Ishikawa (cell line): ENCODE measurements around the gene FBXO7.
A peak's percentile ranks its signal among the peaks of the same experiment; 100 is the strongest.

Experiments used
- CEBPB ChIP-seq: IDR thresholded peaks from 2 replicates; pipeline ENCODE4 v1.6.1; 2012
- CREB1 ChIP-seq: IDR thresholded peaks from 2 replicates; pipeline ENCODE4 v1.6.1; 2012; ENCODE audit warnings: low read depth
- EGR1 ChIP-seq: IDR thresholded peaks from 2 replicates; pipeline ENCODE4 v1.6.1; 2012
- EP300 ChIP-seq: IDR thresholded peaks from 2 replicates; pipeline ENCODE4 v1.6.1; 2012; ENCODE audit warnings: borderline replicate concordance
- FOXM1 ChIP-seq: IDR thresholded peaks from 2 replicates; pipeline ENCODE4 v1.6.1; 2012; ENCODE audit warnings: low read depth, borderline replicate concordance
- NFIC ChIP-seq: IDR thresholded peaks from 2 replicates; pipeline ENCODE4 v1.6.1; 2012
- RAD21 ChIP-seq: IDR thresholded peaks from 2 replicates; pipeline ENCODE4 v1.6.1; 2012; ENCODE audit warnings: low read depth
- REST ChIP-seq: IDR thresholded peaks from 2 replicates; pipeline ENCODE4 v1.6.1; 2012; ENCODE audit warnings: low read depth, mild to moderate bottlenecking
- TAF1 ChIP-seq: IDR thresholded peaks from 2 replicates; pipeline ENCODE4 v1.6.1; 2012; ENCODE audit warnings: low read depth, mild to moderate bottlenecking
- TCF12 ChIP-seq: IDR thresholded peaks from 2 replicates; pipeline ENCODE4 v1.6.1; 2012; ENCODE audit warnings: low read depth
- TEAD4 ChIP-seq: IDR thresholded peaks from 2 replicates; pipeline ENCODE4 v1.6.1; 2012
- USF1 ChIP-seq: IDR thresholded peaks from 2 replicates; pipeline ENCODE4 v1.6.1; 2012
- YY1 ChIP-seq: IDR thresholded peaks from 2 replicates; pipeline ENCODE4 v1.6.1; 2012; ENCODE audit warnings: low read depth
- ZBTB7A ChIP-seq: IDR thresholded peaks from 2 replicates; pipeline ENCODE4 v1.6.1; 2012; ENCODE audit warnings: low read depth
- TF ChIP-seq, protein P1 (sequence below): IDR thresholded peaks from 2 replicates; pipeline ENCODE4 v1.6.1; 2012

FBXO7 gene

DNA sequence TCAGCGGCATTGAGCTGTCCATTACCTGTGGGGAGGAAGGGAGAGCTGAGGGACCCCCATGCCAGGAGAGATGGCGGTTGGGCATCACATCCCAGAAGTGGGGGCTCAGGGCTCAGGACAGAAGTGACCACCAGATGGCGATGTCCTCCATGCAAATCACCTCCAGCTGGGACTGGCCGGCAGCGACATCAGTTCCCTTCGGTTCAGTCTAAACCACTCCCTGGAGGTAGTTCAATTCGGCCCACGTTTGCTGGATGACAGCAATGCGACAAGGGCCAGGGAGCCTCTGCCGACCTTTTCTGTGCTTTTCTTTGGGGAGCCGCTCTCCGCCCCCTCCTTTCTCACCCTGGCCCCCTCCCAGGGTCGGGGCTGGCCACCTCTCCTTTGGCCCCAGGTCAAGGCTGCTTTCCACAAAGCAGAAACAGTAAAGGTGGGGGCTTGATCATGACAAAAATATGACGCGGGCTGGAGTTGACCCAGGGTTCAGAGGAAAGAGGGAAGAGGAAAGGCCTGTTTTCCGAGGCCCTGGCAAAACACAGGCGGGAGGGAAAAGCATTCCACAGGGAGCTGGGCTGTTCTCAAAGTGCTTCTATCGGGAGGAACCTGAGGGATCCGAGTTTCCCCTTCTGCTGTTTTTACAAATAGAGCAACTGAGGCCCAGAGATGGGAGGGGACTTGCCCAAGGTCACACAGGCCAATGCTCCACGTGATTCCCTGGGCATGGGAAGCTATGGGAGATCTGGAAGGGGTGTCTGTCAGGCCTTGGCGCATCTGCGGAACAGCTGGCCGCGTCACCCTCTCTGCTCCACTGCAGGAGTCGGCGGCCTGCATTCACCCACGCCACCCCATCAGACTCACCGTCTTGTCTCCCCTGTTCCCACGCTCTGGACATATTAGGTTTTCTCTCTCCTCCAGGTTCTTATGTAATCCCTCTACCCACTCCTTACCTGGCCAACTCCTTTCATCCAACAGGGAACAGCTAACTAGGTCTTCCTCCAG lies 54.7 kb downstream of the FBXO7 start:
- TF ChIP-seq NFIC (no peak), REST (no peak), RAD21 (peak; percentile 90), TAF1 (no peak), EGR1 (no peak)

- TF ChIP-seq ZBTB7A (no peak), CEBPB (no peak), TAF1 (no peak), NFIC (no peak), RAD21 (no peak), TCF12 (no peak), EP300 (no peak)
These were observed 56.6 kb downstream of the FBXO7 start for GRCh38 chr22:32531228-32531627.

DNA sequence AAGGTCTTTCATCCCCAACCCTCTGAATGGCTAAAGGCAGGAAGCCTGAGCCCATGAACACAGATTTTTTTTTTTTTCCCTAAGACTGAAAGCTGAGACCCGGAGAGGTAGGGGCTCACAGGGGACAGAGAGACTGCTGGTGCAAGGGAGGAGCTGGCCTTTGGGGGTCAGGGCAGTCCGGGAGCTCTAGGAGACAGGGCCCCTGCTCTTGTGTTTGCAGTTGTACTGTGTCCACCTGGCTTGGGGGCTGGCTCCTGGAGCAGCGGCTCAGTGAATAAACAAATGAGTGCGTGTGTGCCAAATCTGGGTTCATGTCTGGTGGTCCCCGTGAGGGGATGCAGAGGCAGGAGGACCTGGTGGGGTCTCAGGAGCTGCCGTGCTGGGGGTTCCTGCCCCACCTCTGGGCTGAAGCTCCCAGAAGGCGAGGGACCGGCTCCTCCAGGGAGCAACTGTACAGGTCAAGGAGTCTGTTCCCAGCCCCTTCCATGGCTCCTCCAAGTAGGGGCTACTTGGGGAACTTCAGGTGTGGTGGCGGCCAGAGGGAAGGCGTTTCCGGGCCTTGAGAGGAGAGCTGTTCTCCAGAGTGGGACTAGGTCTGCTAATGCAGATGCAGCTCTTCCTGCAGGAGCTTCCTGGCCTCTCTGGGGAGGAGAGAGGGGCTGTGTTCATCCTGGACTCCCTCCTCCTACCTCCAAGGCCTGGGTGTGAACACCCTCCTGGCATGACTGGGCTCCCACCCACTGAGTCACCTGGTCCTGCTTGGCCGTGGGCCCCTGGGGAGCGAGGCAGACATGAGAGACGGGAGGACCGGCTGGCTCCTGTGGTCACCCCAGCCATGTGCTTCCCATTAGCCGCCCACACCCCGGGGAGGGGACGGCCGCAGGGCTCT lies 57.6 kb downstream of the FBXO7 start:
- TF ChIP-seq TEAD4 (no peak), USF1 (peak; percentile 73; the same call in 1 of the 2 replicates), EGR1 (peak; percentile 52; the same call in 1 of the 2 replicates)
- TF ChIP-seq, protein P1, sequence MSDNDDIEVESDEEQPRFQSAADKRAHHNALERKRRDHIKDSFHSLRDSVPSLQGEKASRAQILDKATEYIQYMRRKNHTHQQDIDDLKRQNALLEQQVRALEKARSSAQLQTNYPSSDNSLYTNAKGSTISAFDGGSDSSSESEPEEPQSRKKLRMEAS: peak; percentile 62

- TF ChIP-seq TCF12: no peak
- TF ChIP-seq TAF1: no peak
- TF ChIP-seq YY1: no peak
- TF ChIP-seq, protein P1: no peak
- no peak for TF ChIP-seq REST
- no peak; the same call in 1 of the 2 replicates for TF ChIP-seq USF1
- no peak for TF ChIP-seq ZBTB7A
- TF ChIP-seq CEBPB: no peak
- TF ChIP-seq EP300: no peak
- no peak for TF ChIP-seq FOXM1
- no peak for TF ChIP-seq TEAD4
- TF ChIP-seq CREB1: no peak
- TF ChIP-seq EGR1: no peak
- TF ChIP-seq RAD21: no peak
- no peak for TF ChIP-seq NFIC
These were observed 58.2 kb downstream of the FBXO7 start for GRCh38 chr22:32532820-32533128.

DNA sequence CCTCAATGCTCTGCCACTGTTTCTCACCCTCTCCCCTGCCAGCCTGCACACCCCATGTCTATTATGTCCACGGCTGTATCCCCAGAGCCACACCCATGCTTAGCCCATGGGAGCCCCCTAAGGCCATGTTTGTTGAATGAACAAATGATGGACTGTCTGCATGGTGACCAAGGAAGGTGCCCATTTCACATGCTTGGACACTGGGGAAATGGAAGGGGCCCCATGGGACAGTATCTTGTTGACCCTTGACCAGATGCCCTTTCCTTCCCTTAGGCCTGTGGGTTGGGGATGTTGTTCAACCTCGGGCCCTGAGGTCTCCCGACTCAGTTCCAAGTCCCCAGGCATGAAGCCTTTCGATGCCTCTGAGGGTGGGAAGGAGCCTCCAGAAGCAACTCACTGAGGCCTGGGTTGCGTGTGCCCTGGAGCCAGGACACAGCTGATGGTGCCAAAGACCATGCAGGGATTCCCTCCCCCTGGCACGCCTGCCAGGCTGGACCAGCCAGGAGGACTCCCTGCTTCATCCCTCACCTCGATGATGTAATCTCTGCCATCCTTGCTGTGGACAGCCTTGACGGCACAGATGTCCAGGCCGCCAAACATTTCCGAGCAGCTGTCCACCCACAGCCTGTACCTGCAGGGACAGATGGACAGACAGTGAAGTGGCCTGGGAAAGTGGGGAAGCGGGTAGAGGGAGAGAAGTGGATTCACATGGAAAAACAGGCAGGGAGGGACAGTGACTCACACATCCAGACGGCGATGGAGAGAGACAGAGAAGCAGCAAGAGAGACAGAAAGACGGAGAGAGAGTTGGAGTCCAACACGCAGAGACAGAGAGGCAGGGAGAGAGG lies 58.9 kb downstream of the FBXO7 start:
- TF ChIP-seq RAD21 (no peak), TAF1 (no peak), ZBTB7A (no peak), EP300 (no peak), FOXM1 (no peak), YY1 (no peak), REST (no peak), TEAD4 (no peak), TCF12 (no peak), EGR1 (no peak), NFIC (no peak), CEBPB (no peak), CREB1 (no peak), USF1 (no peak)
- TF ChIP-seq, protein P1: no peak
